ENCODE data around the gene MMP13. TPM values are rescaled to one million over a fixed set of nuclear protein-coding genes. Genes with fewer than 3 reads are reported as not detected.
"Not testable (repeated sequence)": the region's sequence is repeated elsewhere in the genome, so short reads cannot be mapped to it uniquely, and the experiment has no call there.

MMP13 gene
- total and polyA plus RNA-seq, 7 experiments from 2014 or later = not detected

GRCh38 chr11:102985850-102986249 lies 30.3 kb upstream of the MMP13 start:
- H3K27ac Mint-ChIP-seq = no peak overlapping the region
- DNase-seq (no peak), ATAC-seq (no peak)
- ChIA-PET CTCF (no interaction called here), POLR2A (no interaction called here)
- Histone ChIP-seq H3K4me3 (ENCODE audit: low read length) (no peak overlapping the region), H3K27ac (ENCODE audit: low read depth, low read length) (no peak overlapping the region), H3K4me1 (ENCODE audit: control insufficient read depth in 2 of 2, insufficient read depth in 2 of 2, low read length in 2 of 2) (no peaks in the 10 kb centered on the region), H3K36me3 (ENCODE audit: control insufficient read depth in 2 of 3, insufficient read depth in 3 of 3, low read length in 3 of 3) (no peaks in the 10 kb centered on the region), H3K9me3 (ENCODE audit: control insufficient read depth in 2 of 3, low read length in 3 of 3) (no peaks in the 10 kb centered on the region), H3K27me3 (ENCODE audit: control insufficient read depth in 2 of 2, insufficient read depth in 2 of 2, low read length in 2 of 2) (no peaks in the 10 kb centered on the region)
- H3K4me1 Mint-ChIP-seq = peaks cover 0 to 6% (median 0%) of the 10 kb centered on the region in 7 donors
- H3K36me3 Mint-ChIP-seq = peaks cover 0 to 3% (median 0%) of the 10 kb centered on the region in 5 donors
- H3K27me3 Mint-ChIP-seq = peaks cover 7 to 25% (median 13%) of the 10 kb centered on the region in 5 donors
- no peak overlapping the region for H3K4me3 Mint-ChIP-seq
- H3K9me3 Mint-ChIP-seq = peaks cover 0 to 3% (median 0%) of the 10 kb centered on the region in 11 donors
- intact Hi-C loops (cut with micrococcal nuclease) = no loop called here

- no peaks in the 10 kb centered on the region for H3K27me3 ChIP-seq (ENCODE audit: control insufficient read depth in 2 of 2, insufficient read depth in 2 of 2, low read length in 2 of 2)
- no peak overlapping the region for H3K4me3 Mint-ChIP-seq
- CTCF ChIA-PET = no interaction called here
- H3K36me3 Mint-ChIP-seq = peaks cover 0 to 7% (median 0%) of the 10 kb centered on the region in 5 donors
- no peaks in the 10 kb centered on the region for H3K9me3 ChIP-seq (ENCODE audit: control insufficient read depth in 2 of 3, low read length in 3 of 3)
- no peaks in the 10 kb centered on the region for H3K36me3 ChIP-seq (ENCODE audit: control insufficient read depth in 2 of 3, insufficient read depth in 3 of 3, low read length in 3 of 3)
- H3K4me1 Mint-ChIP-seq = peaks cover 0 to 6% (median 0%) of the 10 kb centered on the region in 7 donors
- peaks cover 0 to 8% (median 0%) of the 10 kb centered on the region in 11 donors for H3K9me3 Mint-ChIP-seq
- ATAC-seq = no peak
- no peak overlapping the region for H3K27ac ChIP-seq (ENCODE audit: low read depth, low read length)
- H3K27me3 Mint-ChIP-seq = peaks cover under 1 to 18% (median 7%) of the 10 kb centered on the region in 5 donors
- no peak overlapping the region for H3K27ac Mint-ChIP-seq
- H3K4me1 ChIP-seq (ENCODE audit: control insufficient read depth in 2 of 2, insufficient read depth in 2 of 2, low read length in 2 of 2) = no peaks in the 10 kb centered on the region
- H3K4me3 ChIP-seq (ENCODE audit: low read length) = no peak overlapping the region
- POLR2A ChIA-PET = no interaction called here
- DNase-seq = no peak
- intact Hi-C loops (cut with micrococcal nuclease) = loop anchor here in 1 of 2 donors (5.0 kb wide), 1 partner anchor 54 kb away; no protein-coding TSS in a partner anchor
Observed at GRCh38 chr11:102983486-102983885, 28.0 kb upstream of the MMP13 start.

- H3K27ac Mint-ChIP-seq = peak overlapping the region in 1 of 9 donors; percentile 81
- Histone ChIP-seq H3K9me3 (ENCODE audit: control insufficient read depth in 2 of 3, low read length in 3 of 3) (no peaks in the 10 kb centered on the region), H3K36me3 (ENCODE audit: control insufficient read depth in 2 of 3, insufficient read depth in 3 of 3, low read length in 3 of 3) (no peaks in the 10 kb centered on the region), H3K4me1 (ENCODE audit: control insufficient read depth in 2 of 2, insufficient read depth in 2 of 2, low read length in 2 of 2) (no peaks in the 10 kb centered on the region), H3K27me3 (ENCODE audit: control insufficient read depth in 2 of 2, insufficient read depth in 2 of 2, low read length in 2 of 2) (no peaks in the 10 kb centered on the region), H3K4me3 (ENCODE audit: low read length) (no peak overlapping the region), H3K27ac (ENCODE audit: low read depth, low read length) (no peak overlapping the region)
- CTCF ChIA-PET = no interaction called here
- POLR2A ChIA-PET = no interaction called here
- H3K27me3 Mint-ChIP-seq = peaks cover 4 to 18% (median 5%) of the 10 kb centered on the region in 5 donors
- peaks cover 0 to 7% (median 0%) of the 10 kb centered on the region in 5 donors for H3K36me3 Mint-ChIP-seq
- no peak for ATAC-seq
- intact Hi-C loops (cut with micrococcal nuclease) = loop anchor here in 1 of 2 donors (5.0 kb wide), 1 partner anchor 56 kb away; no protein-coding TSS in a partner anchor
- no peak for DNase-seq
- peak overlapping the region in 1 of 10 donors; percentile 2 for H3K4me3 Mint-ChIP-seq
- peaks cover 0 to 8% (median 0%) of the 10 kb centered on the region in 11 donors for H3K9me3 Mint-ChIP-seq
- H3K4me1 Mint-ChIP-seq = peaks cover 0 to 6% (median 0%) of the 10 kb centered on the region in 7 donors
Observed at GRCh38 chr11:102981324-102981910, 25.9 kb upstream of the MMP13 start.

GRCh38 chr11:102974552-102975280 lies 19.2 kb upstream of the MMP13 start:
- H3K4me3 ChIP-seq (ENCODE audit: low read length) = no peak overlapping the region
- no peak for ATAC-seq
- no peaks in the 10 kb centered on the region for H3K36me3 ChIP-seq (ENCODE audit: control insufficient read depth in 2 of 3, insufficient read depth in 3 of 3, low read length in 3 of 3)
- H3K27ac Mint-ChIP-seq = no peak overlapping the region
- CTCF ChIA-PET = no interaction called here
- POLR2A ChIA-PET = no interaction called here
- H3K27ac ChIP-seq (ENCODE audit: low read depth, low read length) = no peak overlapping the region
- intact Hi-C loops (cut with micrococcal nuclease) = no loop called here
- H3K4me3 Mint-ChIP-seq = no peak overlapping the region
- H3K4me1 Mint-ChIP-seq = no peaks in the 10 kb centered on the region
- H3K36me3 Mint-ChIP-seq = no peaks in the 10 kb centered on the region
- peaks cover 0 to 5% (median 0%) of the 10 kb centered on the region in 11 donors for H3K9me3 Mint-ChIP-seq
- H3K9me3 ChIP-seq (ENCODE audit: control insufficient read depth in 2 of 3, low read length in 3 of 3) = no peaks in the 10 kb centered on the region
- H3K4me1 ChIP-seq (ENCODE audit: control insufficient read depth in 2 of 2, insufficient read depth in 2 of 2, low read length in 2 of 2) = no peaks in the 10 kb centered on the region
- no peak for DNase-seq
- H3K27me3 ChIP-seq (ENCODE audit: control insufficient read depth in 2 of 2, insufficient read depth in 2 of 2, low read length in 2 of 2) = no peaks in the 10 kb centered on the region
- H3K27me3 Mint-ChIP-seq = peaks cover 11 to 38% (median 26%) of the 10 kb centered on the region in 5 donors

GRCh38 chr11:102973698-102974097 lies 18.2 kb upstream of the MMP13 start:
- peaks cover 15 to 38% (median 24%) of the 10 kb centered on the region in 5 donors for H3K27me3 Mint-ChIP-seq
- H3K27me3 ChIP-seq (ENCODE audit: control insufficient read depth in 2 of 2, insufficient read depth in 2 of 2, low read length in 2 of 2); H3K9me3 ChIP-seq (ENCODE audit: control insufficient read depth in 2 of 3, low read length in 3 of 3); intact Hi-C loops (cut with micrococcal nuclease); H3K36me3 Mint-ChIP-seq; H3K27ac ChIP-seq (ENCODE audit: low read depth, low read length); H3K4me1 ChIP-seq (ENCODE audit: control insufficient read depth in 2 of 2, insufficient read depth in 2 of 2, low read length in 2 of 2); H3K27ac Mint-ChIP-seq; H3K4me3 ChIP-seq (ENCODE audit: low read length); H3K4me3 Mint-ChIP-seq; DNase-seq; H3K4me1 Mint-ChIP-seq; H3K9me3 Mint-ChIP-seq; ATAC-seq; CTCF ChIA-PET; H3K36me3 ChIP-seq (ENCODE audit: control insufficient read depth in 2 of 3, insufficient read depth in 3 of 3, low read length in 3 of 3); POLR2A ChIA-PET: not testable (repeated sequence)

- no peaks in the 10 kb centered on the region for H3K36me3 Mint-ChIP-seq
- no peaks in the 10 kb centered on the region for H3K36me3 ChIP-seq (ENCODE audit: control insufficient read depth in 2 of 3, insufficient read depth in 3 of 3, low read length in 3 of 3)
- intact Hi-C loops (cut with micrococcal nuclease) = no loop called here
- no peak overlapping the region for H3K27ac ChIP-seq (ENCODE audit: low read depth, low read length)
- DNase-seq (no peak), ATAC-seq (no peak)
- H3K4me3 ChIP-seq (ENCODE audit: low read length) = no peak overlapping the region
- peaks cover 16 to 38% (median 25%) of the 10 kb centered on the region in 5 donors for H3K27me3 Mint-ChIP-seq
- no peak overlapping the region for H3K4me3 Mint-ChIP-seq
- H3K9me3 Mint-ChIP-seq = peaks cover 0 to 3% (median 0%) of the 10 kb centered on the region in 11 donors
- ChIA-PET CTCF (no interaction called here), POLR2A (no interaction called here)
- no peak overlapping the region for H3K27ac Mint-ChIP-seq
- no peaks in the 10 kb centered on the region for H3K4me1 ChIP-seq (ENCODE audit: control insufficient read depth in 2 of 2, insufficient read depth in 2 of 2, low read length in 2 of 2)
- no peaks in the 10 kb centered on the region for H3K9me3 ChIP-seq (ENCODE audit: control insufficient read depth in 2 of 3, low read length in 3 of 3)
- no peaks in the 10 kb centered on the region for H3K27me3 ChIP-seq (ENCODE audit: control insufficient read depth in 2 of 2, insufficient read depth in 2 of 2, low read length in 2 of 2)
- no peaks in the 10 kb centered on the region for H3K4me1 Mint-ChIP-seq
Observed at GRCh38 chr11:102972853-102973252, 17.3 kb upstream of the MMP13 start.
